HepG2 (cell line): ENCODE results near the gene DIP2C. TPM values are rescaled to one million over a fixed set of nuclear protein-coding genes. Genes with fewer than 3 reads are reported as not detected.

Source experiments
- ATAC-seq: fragments of 200-7000 bp; cut with Tn5 transposase; 3 replicates; pipeline ENCODE4 v1.9.1; 2020; ENCODE audit warnings: mild to moderate bottlenecking, moderate library complexity
- BruUV-seq: library from RNA; stranded (reverse); fragments of 400-500 nt; replicated peaks from 2 replicates; lab custom pipeline; 2021; lab: Mats Ljungman, UMichigan
- CTCF ChIA-PET: fragments of 300-600 bp; formaldehyde crosslinking; extraction: SDS; loops from one replicate; lab custom pipeline; 2021; ENCODE audit warnings: low total read pairs, inconsistent platforms, low intra/inter-chr PET ratio; lab: Yijun Ruan, JAX
- POLR2A ChIA-PET: fragments of 350-600 bp; sonication (Branson Sonifier 250); formaldehyde crosslinking; loops from one replicate; lab custom pipeline; 2020; ENCODE audit warnings: antibody characterized with exemption, inconsistent platforms; lab: Yijun Ruan, JAX
- DNase-seq: peaks from one replicate; pipeline ENCODE4 v3.0.0-alpha.2; 2015; ENCODE audit warnings: low spot score
- FAIRE-seq: peaks from 3 replicates; lab custom pipeline; 2011; peaks lifted over from hg19 to GRCh38; lab: Jason Lieb, UNC
- H2AFZ ChIP-seq: one replicate; pipeline ENCODE4 v1.6.1; 2011; ENCODE audit warnings: low read length, inconsistent platforms
- H3K27ac ChIP-seq: fragments of 300-600 bp; 3 replicates; pipeline ENCODE4 v1.8.0; 2011; ENCODE audit warnings: mixed run types, mild to moderate bottlenecking, mixed read lengths, low read length, inconsistent platforms; ENCODE audit not compliant: insufficient read depth; ENCODE audit errors: extremely low read length
- H3K27me3 ChIP-seq, 2 experiments: fragments of 200-600 bp in 1 of 2; 2 replicates in 1 of 2; 3 replicates in 1 of 2; pipeline versions ENCODE4 v1.6.0 to v1.8.0; 2011; ENCODE audit warnings: low read length in 2 of 2, mild to moderate bottlenecking in 2 of 2, moderate library complexity in 2 of 2, inconsistent platforms in 1 of 2; ENCODE audit not compliant: insufficient read depth in 2 of 2, control insufficient read depth in 1 of 2
- H3K36me3 ChIP-seq, 2 experiments: fragments of 200-600 bp in 1 of 2; replicated peaks in 1 of 2; 2 replicates in 1 of 2; 3 replicates in 1 of 2; pipeline versions ENCODE4 v1.5.1 to v1.8.0; 2011; ENCODE audit warnings: low read length in 2 of 2, inconsistent platforms in 1 of 2; ENCODE audit not compliant: insufficient read depth in 2 of 2, control insufficient read depth in 1 of 2
- H3K4me1 ChIP-seq: 2 replicates; pipeline ENCODE4 v1.5.1; 2012; ENCODE audit warnings: low read length, inconsistent platforms; ENCODE audit not compliant: insufficient read depth
- H3K4me2 ChIP-seq: 2 replicates; pipeline ENCODE4 v1.6.0; 2011; ENCODE audit warnings: low read depth, low read length, inconsistent platforms
- H3K4me3 ChIP-seq, 3 experiments: fragments of 200-600 bp in 1 of 3; sonication (generic), shearing (Covaris generic) in 1 of 3; replicated peaks in 1 of 3; 2 replicates each; pipeline ENCODE4 v1.5.1; 2011 to 2016; ENCODE audit warnings: low read length in 3 of 3, inconsistent platforms in 2 of 3, low read depth in 2 of 3, mild to moderate bottlenecking in 2 of 3, control low read depth in 1 of 3, mixed read lengths in 1 of 3; ENCODE audit not compliant: insufficient read depth in 1 of 3
- H3K79me2 ChIP-seq: one replicate; pipeline ENCODE4 v1.6.1; 2011; ENCODE audit warnings: low read length, inconsistent platforms; ENCODE audit not compliant: insufficient read depth
- H3K9ac ChIP-seq: 2 replicates; pipeline ENCODE4 v1.6.0; 2011; ENCODE audit warnings: mild to moderate bottlenecking, low read depth, low read length, inconsistent platforms; ENCODE audit not compliant: insufficient read depth
- H3K9me3 ChIP-seq: 2 replicates; pipeline ENCODE4 v1.5.1; 2012; ENCODE audit warnings: mild to moderate bottlenecking, low read length
- H4K20me1 ChIP-seq: 2 replicates; pipeline ENCODE4 v1.6.0; 2011; ENCODE audit warnings: inconsistent platforms, mild to moderate bottlenecking, low read length, moderate library complexity; ENCODE audit not compliant: insufficient read depth
- ATAD3A ChIP-seq: sonication (generic); formaldehyde crosslinking; IDR thresholded peaks from 2 replicates; pipeline ENCODE4 v1.4.0; 2020; ENCODE audit warnings: missing genetic modification reagents
- MAFF ChIP-seq: IDR thresholded peaks from 2 replicates; pipeline ENCODE4 v1.6.1; 2011; ENCODE audit warnings: low read depth, low read length, improper control_type of control experiment
- MAFG ChIP-seq: sonication (generic); formaldehyde crosslinking; IDR thresholded peaks from 2 replicates; pipeline ENCODE4 v1.5.1; 2020; ENCODE audit warnings: mild to moderate bottlenecking, missing genetic modification reagents
- MAFK ChIP-seq, 2 experiments: IDR thresholded peaks in 1 of 2; conservative IDR thresholded peaks in 1 of 2; 2 replicates each; pipeline ENCODE4 v1.6.1; 2011; ENCODE audit warnings: improper control_type of control experiment in 2 of 2, low read length in 2 of 2
- RARG ChIP-seq: sonication (generic); formaldehyde crosslinking; IDR thresholded peaks from 2 replicates; pipeline ENCODE4 v1.4.0; 2020; ENCODE audit warnings: low read depth, mild to moderate bottlenecking, missing genetic modification reagents
- RBAK ChIP-seq: sonication (generic); formaldehyde crosslinking; IDR thresholded peaks from 2 replicates; pipeline ENCODE4 v1.5.1; 2020; ENCODE audit warnings: mild to moderate bottlenecking, missing genetic modification reagents
- SNAI1 ChIP-seq: sonication (generic); formaldehyde crosslinking; IDR thresholded peaks from 2 replicates; pipeline ENCODE4 v1.5.0; 2020; ENCODE audit warnings: mild to moderate bottlenecking, missing genetic modification reagents, borderline replicate concordance
- TMF1 ChIP-seq: sonication (generic); formaldehyde crosslinking; IDR thresholded peaks from 2 replicates; pipeline ENCODE4 v1.8.1; 2022; ENCODE audit warnings: low read depth, missing genetic modification reagents
- TRIM24 ChIP-seq: sonication (generic); formaldehyde crosslinking; IDR thresholded peaks from 2 replicates; pipeline ENCODE4 v1.8.0; 2022; ENCODE audit warnings: mild to moderate bottlenecking, missing genetic modification reagents
- YEATS2 ChIP-seq: sonication (generic); formaldehyde crosslinking; IDR thresholded peaks from 2 replicates; pipeline ENCODE4 v1.4.0; 2020; ENCODE audit warnings: missing genetic modification reagents, borderline replicate concordance
- ZNF451 ChIP-seq: sonication (generic); formaldehyde crosslinking; IDR thresholded peaks from 2 replicates; pipeline ENCODE4 v1.5.0; 2020; ENCODE audit warnings: mild to moderate bottlenecking, missing genetic modification reagents
- WGBS: methylation state at CpG from one replicate; pipeline ENCODE4 v1.1.6; 2017; ENCODE audit warnings: low lambda C conversion rate; 5-methylcytosine and 5-hydroxymethylcytosine counted together
- in situ Hi-C: cut with HindIII; loops from 2 replicates; pipeline ENCODE4 v1.10.0; 2017; ENCODE audit warnings: low pct_unique_long_range_greater_than_20kb; ENCODE audit not compliant: extremely low pct_ligation_motif_present
- intact Hi-C: fragments of 100-400 bp; cut with micrococcal nuclease; formaldehyde crosslinking; loops from one replicate; pipeline ENCODE4 v1.10.0; 2022; ENCODE audit not compliant: unreplicated experiment
- polyA plus RNA-seq, 8 experiments: library from polyadenylated mRNA; depleted of rRNA in 3 of 8; stranded (reverse) in 7 of 8; unstranded in 1 of 8; fragments of >200 nt; fragmentation: Illumina TruSeq in 4 of 8; extraction: Trizol in 4 of 8; gene quantifications; 2 replicates each; pipeline versions ENCODE4 v1.2.1 to v1.2.3, GENCODE V29; 2011 to 2016; ENCODE audit warnings: low read depth in 4 of 8, missing spikeins in 1 of 8, mixed read lengths in 1 of 8; ENCODE audit not compliant: insufficient read depth in 1 of 8
- total RNA-seq, 5 experiments: library from RNA; depleted of rRNA; stranded (reverse); fragments of >200 nt; fragmentation: Illumina TruSeq; extraction: Trizol; gene quantifications; 2 replicates each; pipeline ENCODE4 v1.2.3, GENCODE V29; 2016; ENCODE audit warnings: low read depth in 1 of 5
- TF ChIP-seq, protein P1 (sequence below): fragments of 450-650 bp; IDR thresholded peaks from 2 replicates; pipeline ENCODE4 v1.6.1; 2017
- TF ChIP-seq, protein P2 (sequence below): sonication (generic); formaldehyde crosslinking; IDR thresholded peaks from 2 replicates; pipeline ENCODE4 v1.5.1; 2020; ENCODE audit warnings: mild to moderate bottlenecking, missing genetic modification reagents, borderline replicate concordance
- TF ChIP-seq, protein P3 (sequence below): sonication (generic); formaldehyde crosslinking; IDR thresholded peaks from 2 replicates; pipeline ENCODE4 v1.4.0; 2020; ENCODE audit warnings: missing genetic modification reagents, borderline replicate concordance

DIP2C gene
- total and polyA plus RNA-seq, 2 of the 13 experiments (the other 11 are each of a cell fraction or from before 2014, with no cell fraction given), result 2.2 to 2.7 TPM

DNA sequence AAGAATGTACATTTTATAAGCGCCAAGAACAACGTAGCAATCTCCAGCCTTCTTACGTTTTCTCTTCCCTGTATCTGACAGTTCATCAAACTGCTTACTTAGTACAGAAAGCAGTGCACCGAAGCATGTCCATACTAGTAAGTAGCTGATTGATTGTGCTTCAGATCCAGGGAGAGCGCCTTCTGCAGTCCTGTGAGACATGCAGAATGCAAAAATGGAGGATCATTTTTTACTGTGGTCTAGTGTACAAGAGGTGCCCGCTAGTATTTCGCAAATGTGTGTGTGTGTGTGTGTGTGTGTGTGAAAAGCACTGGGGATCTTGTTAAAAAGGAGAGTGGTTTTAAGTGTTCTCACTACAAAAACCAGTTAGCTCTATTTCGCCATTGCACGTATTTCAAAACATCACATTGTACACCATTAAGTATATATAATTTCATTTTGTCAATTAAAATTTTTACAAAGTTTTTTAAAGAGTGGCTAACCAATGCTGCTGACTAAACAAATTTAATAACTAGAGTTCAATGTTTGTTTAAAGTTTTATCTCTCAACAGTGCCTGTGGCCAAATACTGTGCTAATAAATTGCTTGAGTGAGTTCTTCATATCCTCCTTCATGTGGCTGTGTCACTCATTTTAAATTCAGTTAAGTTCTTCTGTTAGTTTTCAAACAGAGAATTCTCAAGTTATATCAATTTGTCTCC lies 454.6 kb downstream of the DIP2C start:
- Histone ChIP-seq H4K20me1 (no peaks in the 10 kb centered on the region), H3K9ac (no peak overlapping the region), H3K79me2 (no peaks in the 10 kb centered on the region), H3K4me2 (no peak overlapping the region), H3K27me3 (no peaks in the 10 kb centered on the region; a peak in 1 of 5 replicates), H3K4me1 (no peaks in the 10 kb centered on the region), H3K9me3 (no peaks in the 10 kb centered on the region), H3K4me3 (no peak overlapping the region), H3K36me3 (peaks cover 3 to 10% of the 10 kb centered on the region in 2 experiments; a peak in 3 of 5 replicates), H3K27ac (no peak overlapping the region), H2AFZ (no peak overlapping the region)
- FAIRE-seq (no peak), DNase-seq (no peak), ATAC-seq (no peak)
- CTCF ChIA-PET, result no interaction called here
- in situ Hi-C loops (no loop called here), intact Hi-C loops (no loop called here)
- TF ChIP-seq MAFK (conservative IDR thresholded peaks at IDR 0.05 in 1 of 2, IDR thresholded peaks at IDR 0.05 in 1 of 2; ENCODE audit: low read length in 2 of 2), result peak; percentile 49 to 81
- TF ChIP-seq YEATS2 (CRISPR knock-in tag), result no peak
- TF ChIP-seq, protein P1, sequence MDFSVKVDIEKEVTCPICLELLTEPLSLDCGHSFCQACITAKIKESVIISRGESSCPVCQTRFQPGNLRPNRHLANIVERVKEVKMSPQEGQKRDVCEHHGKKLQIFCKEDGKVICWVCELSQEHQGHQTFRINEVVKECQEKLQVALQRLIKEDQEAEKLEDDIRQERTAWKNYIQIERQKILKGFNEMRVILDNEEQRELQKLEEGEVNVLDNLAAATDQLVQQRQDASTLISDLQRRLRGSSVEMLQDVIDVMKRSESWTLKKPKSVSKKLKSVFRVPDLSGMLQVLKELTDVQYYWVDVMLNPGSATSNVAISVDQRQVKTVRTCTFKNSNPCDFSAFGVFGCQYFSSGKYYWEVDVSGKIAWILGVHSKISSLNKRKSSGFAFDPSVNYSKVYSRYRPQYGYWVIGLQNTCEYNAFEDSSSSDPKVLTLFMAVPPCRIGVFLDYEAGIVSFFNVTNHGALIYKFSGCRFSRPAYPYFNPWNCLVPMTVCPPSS, result no peak
- TF ChIP-seq MAFG, result no peak
- TF ChIP-seq MAFF, result peak; percentile 77
- 97% methylated on average over 9 of the region's 9 CpGs for WGBS
- BruUV-seq, result no TSS peak
- POLR2A ChIA-PET, result no interaction called here

DNA sequence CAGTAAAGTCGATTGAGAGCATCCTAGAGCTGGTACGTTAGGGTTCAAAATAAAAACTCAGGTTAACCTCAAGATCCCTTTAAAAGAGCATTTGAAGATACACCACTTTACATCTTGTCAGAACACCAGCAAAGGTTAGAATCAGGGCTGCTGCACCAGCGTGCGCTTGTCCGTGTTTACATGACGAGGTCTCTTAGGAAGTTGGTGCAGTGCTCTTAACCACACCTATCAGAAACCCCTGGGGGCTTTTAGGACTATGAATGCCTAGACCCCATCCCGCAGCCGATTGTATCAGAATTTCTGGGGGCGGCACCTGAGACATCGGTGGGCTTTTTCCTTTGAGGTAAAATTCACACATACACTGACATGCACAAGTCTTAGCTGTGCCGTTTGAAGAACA lies 456.6 kb downstream of the DIP2C start:
- in situ Hi-C loops, result no loop called here
- Histone ChIP-seq H3K27me3 (no peaks in the 10 kb centered on the region; a peak in 1 of 5 replicates), H3K4me1 (no peaks in the 10 kb centered on the region), H2AFZ (no peak overlapping the region), H3K79me2 (no peaks in the 10 kb centered on the region), H4K20me1 (no peaks in the 10 kb centered on the region), H3K36me3 (no peaks in the 10 kb centered on the region; a peak in 1 of 5 replicates), H3K9ac (no peak overlapping the region), H3K27ac (no peak overlapping the region), H3K4me2 (no peak overlapping the region), H3K9me3 (no peaks in the 10 kb centered on the region), H3K4me3 (no peak overlapping the region)
- 97% methylated on average over 11 of the region's 11 CpGs for WGBS
- ATAC-seq (no peak), FAIRE-seq (no peak), DNase-seq (no peak)
- CTCF ChIA-PET, result no interaction called here
- BruUV-seq, result no TSS peak
- intact Hi-C loops, result no loop called here
- POLR2A ChIA-PET, result no interaction called here
- TF ChIP-seq TRIM24 (no peak), TMF1 (no peak), ATAD3A (CRISPR knock-in tag) (no peak), ZNF451 (CRISPR knock-in tag) (no peak), SNAI1 (CRISPR knock-in tag) (no peak), RBAK (CRISPR knock-in tag) (no peak), RARG (no peak)
- TF ChIP-seq, protein P2, sequence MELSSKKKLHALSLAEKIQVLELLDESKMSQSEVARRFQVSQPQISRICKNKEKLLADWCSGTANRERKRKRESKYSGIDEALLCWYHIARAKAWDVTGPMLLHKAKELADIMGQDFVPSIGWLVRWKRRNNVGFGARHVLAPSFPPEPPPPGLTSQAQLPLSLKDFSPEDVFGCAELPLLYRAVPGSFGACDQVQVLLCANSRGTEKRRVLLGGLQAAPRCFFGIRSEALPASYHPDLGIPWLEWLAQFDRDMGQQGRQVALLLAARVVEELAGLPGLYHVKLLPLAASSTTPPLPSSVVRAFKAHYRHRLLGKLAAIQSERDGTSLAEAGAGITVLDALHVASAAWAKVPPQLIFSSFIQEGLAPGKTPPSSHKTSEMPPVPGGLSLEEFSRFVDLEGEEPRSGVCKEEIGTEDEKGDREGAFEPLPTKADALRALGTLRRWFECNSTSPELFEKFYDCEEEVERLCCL, result no peak
- TF ChIP-seq, protein P3, sequence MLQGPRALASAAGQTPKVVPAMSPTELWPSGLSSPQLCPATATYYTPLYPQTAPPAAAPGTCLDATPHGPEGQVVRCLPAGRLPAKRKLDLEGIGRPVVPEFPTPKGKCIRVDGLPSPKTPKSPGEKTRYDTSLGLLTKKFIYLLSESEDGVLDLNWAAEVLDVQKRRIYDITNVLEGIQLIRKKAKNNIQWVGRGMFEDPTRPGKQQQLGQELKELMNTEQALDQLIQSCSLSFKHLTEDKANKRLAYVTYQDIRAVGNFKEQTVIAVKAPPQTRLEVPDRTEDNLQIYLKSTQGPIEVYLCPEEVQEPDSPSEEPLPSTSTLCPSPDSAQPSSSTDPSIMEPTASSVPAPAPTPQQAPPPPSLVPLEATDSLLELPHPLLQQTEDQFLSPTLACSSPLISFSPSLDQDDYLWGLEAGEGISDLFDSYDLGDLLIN, result no peak
